Uterus (tissue), 4 donors: Measurements from ENCODE around the gene SGMS1. TPM values are rescaled to one million over a fixed set of nuclear protein-coding genes. Genes with fewer than 3 reads are reported as not detected.

Experiments
- DNase-seq, 2 donors: peaks; one replicate each; pipeline ENCODE4 v3.0.0-alpha.2; 2019 to 2020
- H3K27ac ChIP-seq, 2 donors: fragments of 200-600 bp; sonication (generic); 1 replicate in 1 of 2; 2 replicates in 1 of 2; pipeline ENCODE4 v1.5.1; 2016 to 2018
- H3K27me3 ChIP-seq, 2 donors: fragments of 200-600 bp; sonication (generic); one replicate each; pipeline ENCODE4 v1.5.1; 2018 to 2019; ENCODE audit warnings: control low read depth in 1 of 2
- H3K36me3 ChIP-seq, 2 donors: fragments of 200-600 bp; sonication (generic); one replicate each; pipeline ENCODE4 v1.5.1; 2019; ENCODE audit warnings: control low read depth in 1 of 2
- H3K4me1 ChIP-seq, 2 donors: fragments of 200-600 bp; sonication (generic); one replicate each; pipeline ENCODE4 v1.5.1; 2018 to 2019; ENCODE audit warnings: control low read depth in 1 of 2
- H3K4me3 ChIP-seq, 2 donors: fragments of 200-600 bp; sonication (generic); 1 replicate in 1 of 2; 2 replicates in 1 of 2; pipeline ENCODE4 v1.5.1; 2018 to 2019; ENCODE audit warnings: mild to moderate bottlenecking in 1 of 2
- H3K9me3 ChIP-seq, 2 donors: fragments of 200-600 bp; sonication (generic); one replicate each; pipeline ENCODE4 v1.5.1; 2019; ENCODE audit warnings: control low read depth in 1 of 2
- CTCF ChIP-seq, 4 experiments: fragments of 200-600 bp in 2 of 4; fragments of 450-650 bp in 2 of 4; sonication (generic) in 2 of 4; IDR thresholded peaks; one replicate each; pipeline ENCODE4 v1.5.1; 2016 to 2019; ENCODE audit warnings: antibody characterized with exemption in 4 of 4, mild to moderate bottlenecking in 2 of 4, moderate library complexity in 1 of 4
- POLR2A ChIP-seq, 2 donors: fragments of 450-650 bp; IDR thresholded peaks; one replicate each; pipeline ENCODE4 v1.6.1; 2016; ENCODE audit warnings: antibody characterized with exemption in 2 of 2, mild to moderate bottlenecking in 1 of 2, moderate library complexity in 1 of 2
- intact Hi-C: fragments of 100-400 bp; cut with DNase I; formaldehyde crosslinking; loops from one replicate; pipeline ENCODE4 v1.15.1; 2023; ENCODE audit warnings: low total_unique reads
- total RNA-seq, 4 donors: library from RNA; depleted of rRNA in 3 of 4; stranded (reverse); fragments of >200 nt in 3 of 4; gene quantifications; one replicate each; pipeline versions ENCODE4 v1.1.0 to v1.2.4, GENCODE V29; 2014 to 2023
- donor health status: DM: yes; HTN: yes; CAD: no.

SGMS1 gene
- total RNA-seq, 4 donors from 2014 or later, result 38.0 to 102 (median 57.7) TPM

GRCh38 chr10:50471583-50471975 is 152.2 kb downstream of the SGMS1 start:
- intact Hi-C loops, result no loop called here
- Histone ChIP-seq H3K36me3 (no peaks in the 10 kb centered on the region), H3K4me1 (no peaks in the 10 kb centered on the region), H3K27me3 (no peaks in the 10 kb centered on the region), H3K27ac (no peak overlapping the region), H3K9me3 (no peaks in the 10 kb centered on the region), H3K4me3 (no peak overlapping the region)
- TF ChIP-seq POLR2A (IDR thresholded peaks at IDR 0.05) (no peak), CTCF (IDR thresholded peaks at IDR 0.05) (no peak)
- DNase-seq, result no peak

DNA sequence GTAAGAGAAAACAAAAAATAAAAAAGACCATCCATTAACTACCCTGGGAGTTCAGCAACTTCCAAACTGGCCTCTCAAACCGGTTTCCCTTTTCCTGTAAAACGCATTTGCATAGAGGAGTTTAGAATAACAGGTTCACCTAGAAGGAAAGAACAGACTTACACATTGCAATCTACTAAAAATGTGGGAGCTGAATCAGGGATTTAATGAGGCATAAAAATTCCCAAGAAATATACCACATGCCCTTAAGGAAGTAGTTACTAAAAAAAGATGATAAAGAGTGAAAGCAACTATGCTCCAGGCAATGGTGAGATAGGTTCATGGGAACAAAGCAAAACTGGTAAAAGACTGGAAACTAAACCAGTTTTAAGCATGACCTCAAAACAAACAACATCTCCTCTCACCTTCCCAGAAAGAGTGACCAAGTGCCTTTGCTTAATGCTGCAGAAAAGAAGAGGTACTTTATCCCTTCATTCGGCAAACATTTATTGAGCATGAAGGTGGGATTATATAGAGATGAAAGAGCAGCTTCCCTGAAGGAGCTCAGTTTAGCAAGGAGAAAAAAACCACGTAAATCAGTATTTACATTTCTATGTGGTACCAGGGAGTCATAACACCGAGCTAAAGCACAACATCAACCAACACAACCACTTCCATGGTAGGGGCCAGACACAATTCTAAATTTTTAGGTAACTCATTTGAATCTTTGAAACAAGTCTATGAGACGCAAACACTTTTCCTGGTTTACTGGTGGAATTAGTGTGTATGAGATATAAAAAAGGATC is 152.8 kb downstream of the SGMS1 start:
- Histone ChIP-seq H3K36me3 (no peaks in the 10 kb centered on the region), H3K4me1 (no peaks in the 10 kb centered on the region), H3K9me3 (no peaks in the 10 kb centered on the region), H3K27me3 (no peaks in the 10 kb centered on the region), H3K27ac (no peak overlapping the region), H3K4me3 (no peak overlapping the region)
- no peak for DNase-seq
- TF ChIP-seq CTCF (IDR thresholded peaks at IDR 0.05), result no peak
- no peak for TF ChIP-seq POLR2A (IDR thresholded peaks at IDR 0.05)
- intact Hi-C loops, result no loop called here

DNA sequence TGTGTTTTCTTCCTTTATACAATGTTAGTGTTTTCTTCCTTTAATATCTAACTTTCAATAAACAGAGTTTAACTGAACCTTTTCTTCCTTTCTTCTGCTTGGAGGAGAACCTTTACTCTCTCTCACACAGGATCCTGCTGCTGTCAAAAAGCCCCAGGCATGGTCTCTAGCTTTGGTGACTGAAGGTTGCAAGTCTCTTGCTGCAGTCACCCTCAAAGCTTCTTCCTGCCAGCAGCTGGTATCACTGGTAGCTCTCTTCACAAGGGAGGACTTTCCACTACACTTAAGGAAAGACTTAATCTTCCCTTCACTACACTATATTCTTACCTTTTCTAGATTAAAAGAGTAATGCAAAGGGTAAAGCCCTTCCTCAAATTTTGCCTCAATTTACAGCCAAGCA is 153.4 kb downstream of the SGMS1 start:
- intact Hi-C loops, result no loop called here
- H3K4me1 ChIP-seq, result no peaks in the 10 kb centered on the region
- no peak overlapping the region for H3K4me3 ChIP-seq
- H3K9me3 ChIP-seq, result no peaks in the 10 kb centered on the region
- no peaks in the 10 kb centered on the region for H3K36me3 ChIP-seq
- no peak overlapping the region for H3K27ac ChIP-seq
- no peak for DNase-seq
- TF ChIP-seq POLR2A (IDR thresholded peaks at IDR 0.05) (no peak), CTCF (IDR thresholded peaks at IDR 0.05) (no peak)
- no peaks in the 10 kb centered on the region for H3K27me3 ChIP-seq

DNA sequence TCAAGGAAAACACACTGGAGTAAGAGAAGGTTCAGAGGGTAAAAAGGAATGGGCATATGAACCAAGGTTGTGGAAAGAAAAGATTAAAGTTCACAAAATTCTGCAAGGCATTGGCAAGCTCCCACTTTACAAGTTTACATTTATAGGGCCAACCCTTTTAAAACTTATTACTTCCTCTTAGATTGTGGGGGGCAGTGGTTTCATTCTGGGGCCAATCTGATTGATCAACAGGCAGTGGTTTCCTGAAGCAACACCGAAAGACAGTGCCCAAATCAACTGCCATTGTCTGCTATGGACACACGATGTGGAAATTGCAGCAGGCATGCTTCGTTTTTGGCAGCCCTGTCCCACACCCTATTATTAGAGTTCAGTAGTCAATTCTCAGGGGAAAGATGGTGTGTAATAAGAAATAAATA is 154.0 kb downstream of the SGMS1 start:
- H3K27ac ChIP-seq, result no peak overlapping the region
- no peaks in the 10 kb centered on the region for H3K36me3 ChIP-seq
- H3K9me3 ChIP-seq, result no peaks in the 10 kb centered on the region
- no peak for DNase-seq
- no peak overlapping the region for H3K4me3 ChIP-seq
- intact Hi-C loops, result no loop called here
- no peak for TF ChIP-seq CTCF (IDR thresholded peaks at IDR 0.05)
- no peak for TF ChIP-seq POLR2A (IDR thresholded peaks at IDR 0.05)
- no peaks in the 10 kb centered on the region for H3K27me3 ChIP-seq
- no peaks in the 10 kb centered on the region for H3K4me1 ChIP-seq

DNA sequence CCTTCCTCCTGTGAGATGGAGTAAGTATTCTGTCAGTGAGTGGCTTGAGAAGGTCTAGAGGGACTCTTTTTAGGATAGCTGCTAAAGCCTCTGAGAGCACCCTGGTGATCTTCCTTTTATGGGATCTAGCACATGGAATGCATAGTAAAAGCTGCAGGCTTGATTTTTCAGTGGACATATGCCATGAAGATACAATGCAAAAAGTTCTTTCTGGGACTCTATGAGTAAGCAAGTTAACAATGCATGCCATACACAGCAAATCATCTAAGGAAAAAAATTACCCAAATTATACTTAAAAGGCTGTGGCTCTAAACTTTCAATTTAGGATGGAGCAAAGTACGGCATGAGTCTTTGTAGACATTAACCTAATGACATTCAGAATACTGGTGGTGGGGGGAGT is 154.5 kb downstream of the SGMS1 start:
- no peaks in the 10 kb centered on the region for H3K36me3 ChIP-seq
- DNase-seq, result no peak
- H3K27ac ChIP-seq, result no peak overlapping the region
- intact Hi-C loops, result no loop called here
- no peaks in the 10 kb centered on the region for H3K27me3 ChIP-seq
- H3K4me3 ChIP-seq, result no peak overlapping the region
- no peaks in the 10 kb centered on the region for H3K9me3 ChIP-seq
- H3K4me1 ChIP-seq, result no peaks in the 10 kb centered on the region
- TF ChIP-seq POLR2A (IDR thresholded peaks at IDR 0.05), result no peak
- no peak for TF ChIP-seq CTCF (IDR thresholded peaks at IDR 0.05)
